HG02852 (cell line): ENCODE measurements around the gene LPCAT3.
"Not testable (repeated sequence)": the region's sequence is repeated elsewhere in the genome, so short reads cannot be mapped to it uniquely, and the experiment has no call there.

Source experiments
- ATAC-seq: cut with Tn5 transposase; IDR thresholded peaks from one replicate; pipeline ENCODE4 v1.9.1; 2021; ENCODE audit warnings: mild to moderate bottlenecking, moderate library complexity; ENCODE audit not compliant: unreplicated experiment

Gene LPCAT3

DNA sequence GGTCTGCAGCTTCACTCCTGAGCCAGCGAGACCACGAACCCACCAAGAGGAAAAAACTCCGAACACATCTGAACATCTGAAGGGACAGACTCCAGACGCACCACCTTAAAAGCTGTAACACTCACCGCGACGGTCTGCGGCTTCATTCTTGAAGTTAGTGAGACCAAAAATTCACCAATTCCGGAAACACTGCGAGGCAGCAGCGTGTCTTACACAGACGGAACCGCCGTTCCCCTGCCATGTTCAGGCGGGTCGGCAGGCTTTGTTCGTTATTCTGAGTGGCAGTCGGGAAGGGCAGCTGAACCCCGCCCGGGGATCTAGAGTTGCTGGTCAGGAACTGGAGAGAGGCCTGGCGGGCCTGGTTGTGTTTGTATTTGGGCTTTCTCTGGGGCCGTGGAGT is 20.3 kb upstream of the LPCAT3 start:
- no peak for ATAC-seq

DNA sequence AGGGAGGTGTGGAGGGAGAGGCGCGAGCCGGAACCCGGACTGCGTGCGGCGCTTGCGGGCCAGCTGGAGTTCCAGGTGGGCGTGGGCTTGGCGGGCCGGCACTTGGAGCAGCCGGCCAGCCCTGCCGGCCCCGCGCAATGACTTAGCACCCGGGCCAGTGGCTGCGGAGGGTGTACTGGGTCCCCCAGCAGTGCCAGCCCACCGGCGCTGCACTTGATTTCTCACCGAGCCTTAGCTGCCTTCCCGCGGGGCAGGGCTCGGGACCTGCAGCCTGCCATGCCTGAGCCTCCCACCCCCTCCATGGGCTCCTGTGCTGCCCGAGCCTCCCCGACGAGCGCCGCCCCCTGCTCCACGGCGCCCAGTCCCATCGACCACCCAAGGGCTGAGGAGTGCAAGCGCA is 19.1 kb upstream of the LPCAT3 start:
- ATAC-seq, result not testable (repeated sequence)

DNA sequence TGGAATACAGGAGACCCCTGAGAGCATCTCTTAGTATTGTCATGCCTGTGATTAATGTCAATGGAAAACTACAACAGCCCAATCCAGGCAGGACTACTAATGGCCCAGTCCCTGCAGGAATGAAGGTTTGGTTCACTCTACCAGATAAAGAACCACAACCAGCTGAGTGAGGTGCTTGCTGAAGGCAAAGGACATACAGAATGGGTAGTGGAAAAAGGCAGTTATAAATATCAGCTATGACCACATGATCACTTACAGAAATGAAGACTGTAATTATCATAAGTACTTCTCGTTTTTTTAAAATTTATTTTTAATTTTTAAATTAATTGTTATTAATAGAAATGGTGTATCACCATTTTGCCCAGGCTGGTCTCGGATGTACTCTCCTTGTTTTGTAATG is 17.2 kb upstream of the LPCAT3 start:
- no peak for ATAC-seq

DNA sequence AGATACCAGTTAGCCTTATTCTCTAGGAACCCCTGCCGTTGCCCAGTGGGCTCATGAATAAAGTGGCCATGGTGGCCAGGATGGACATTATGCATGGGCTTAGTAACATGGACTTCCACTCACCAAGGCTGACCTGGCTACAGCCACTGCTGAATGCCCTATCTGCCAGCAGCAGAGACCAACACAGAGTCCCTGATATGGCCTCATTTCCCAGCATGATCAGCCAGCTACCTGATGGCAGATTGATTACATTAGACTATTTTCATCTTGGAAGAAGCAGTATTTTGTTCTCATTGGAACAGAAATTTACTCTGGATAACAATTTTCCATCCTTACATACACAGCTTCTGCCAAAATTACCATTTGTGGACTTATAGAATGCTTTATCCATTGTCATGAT is 16.2 kb upstream of the LPCAT3 start:
- ATAC-seq, result no peak

DNA sequence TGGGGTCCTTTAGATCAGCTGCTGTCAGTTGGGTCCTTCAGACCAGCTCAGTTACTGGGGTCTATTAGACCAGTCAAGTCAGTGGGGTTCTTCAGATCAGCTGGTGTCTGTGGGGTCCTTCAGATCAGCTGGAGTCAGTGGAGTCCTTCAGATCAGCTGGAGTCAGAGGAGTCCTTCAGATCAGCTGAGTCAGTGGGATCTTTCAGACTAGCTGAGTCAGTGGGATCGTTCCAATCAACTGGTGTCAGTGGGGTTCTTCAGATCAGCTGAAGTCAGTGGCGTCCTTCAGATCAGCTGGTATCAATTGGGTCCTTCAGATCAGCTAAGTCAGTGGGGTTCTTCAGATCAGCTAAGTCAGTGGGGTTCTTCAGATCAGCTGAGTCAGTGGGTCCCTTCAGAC is 14.7 kb upstream of the LPCAT3 start:
- no peak for ATAC-seq

DNA sequence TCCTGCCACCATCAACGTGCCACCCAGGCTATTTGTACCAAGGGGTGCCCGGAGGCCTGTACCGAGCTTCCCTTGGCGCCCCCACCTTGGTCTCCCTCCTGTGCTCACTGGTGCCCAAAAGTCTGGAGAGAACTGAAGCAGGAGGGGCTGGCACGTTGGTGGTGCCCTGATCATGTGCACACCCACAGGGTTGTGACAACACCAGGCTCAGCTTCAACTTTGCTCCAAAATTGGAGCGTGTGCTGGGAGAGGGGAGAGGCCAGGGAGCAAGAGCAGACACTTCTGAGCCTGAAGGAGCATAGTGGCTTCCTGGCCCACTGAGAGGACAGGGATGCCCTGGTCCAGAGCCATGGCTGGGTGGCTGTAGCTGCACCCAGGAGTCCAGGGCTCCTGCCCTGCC is 13.0 kb upstream of the LPCAT3 start:
- no peak for ATAC-seq

DNA sequence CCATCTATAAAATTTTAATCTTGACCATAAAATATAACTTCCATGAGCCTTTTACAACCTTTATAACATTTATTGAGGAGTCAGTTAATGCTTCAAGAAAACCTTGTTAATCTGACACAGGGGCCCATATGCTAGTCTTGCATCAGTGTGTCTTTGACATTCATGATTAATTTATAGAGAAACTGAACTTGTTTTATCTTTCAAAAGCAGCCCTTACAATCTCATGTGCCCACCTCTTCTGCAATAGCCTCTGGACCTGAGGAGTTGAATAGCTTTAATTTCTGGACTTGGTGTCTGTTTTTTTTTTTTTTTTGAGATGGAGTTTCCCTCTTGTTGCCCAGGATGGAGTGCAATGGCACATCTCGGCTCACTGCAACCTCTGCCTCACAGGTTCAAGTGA is 8.6 kb upstream of the LPCAT3 start:
- no peak for ATAC-seq

DNA sequence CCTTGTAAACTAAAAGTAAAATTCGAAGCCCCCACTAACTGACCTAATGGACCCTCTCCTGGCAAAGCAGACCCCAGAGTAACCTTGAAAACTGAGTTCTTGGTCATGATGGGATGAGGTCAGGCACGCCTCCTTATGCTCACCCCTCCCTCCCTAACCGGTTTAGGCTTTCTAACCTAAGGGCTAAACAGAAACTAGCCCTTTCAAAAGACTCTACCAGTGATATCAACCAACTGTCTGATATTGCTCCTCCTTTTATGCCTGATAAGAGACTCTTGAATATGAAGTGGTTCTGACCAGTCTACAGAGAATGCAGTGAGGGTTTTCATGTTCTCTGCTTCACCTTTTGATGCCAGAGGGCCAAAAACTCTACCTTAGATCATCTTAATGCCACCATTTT is 4.8 kb upstream of the LPCAT3 start:
- ATAC-seq, result no peak

DNA sequence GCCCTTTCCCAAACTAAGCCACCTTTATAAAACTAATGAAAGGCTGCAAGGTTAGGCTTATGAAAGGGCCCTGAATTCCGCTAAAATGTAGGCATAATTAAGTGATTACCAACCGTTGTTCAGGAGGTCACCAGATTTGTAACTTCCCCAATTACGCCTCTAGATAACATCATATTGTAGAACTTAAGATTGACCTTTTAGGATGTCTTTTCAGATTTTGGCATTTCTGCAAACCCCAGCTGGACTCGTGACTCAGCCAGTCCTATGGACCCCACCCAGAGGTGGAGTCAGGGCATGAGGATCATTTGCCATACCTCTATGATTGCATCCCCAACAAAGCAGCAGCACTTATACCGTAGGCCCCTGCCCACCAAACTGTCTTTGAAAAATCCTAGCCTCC is 3.7 kb upstream of the LPCAT3 start:
- no peak for ATAC-seq

DNA sequence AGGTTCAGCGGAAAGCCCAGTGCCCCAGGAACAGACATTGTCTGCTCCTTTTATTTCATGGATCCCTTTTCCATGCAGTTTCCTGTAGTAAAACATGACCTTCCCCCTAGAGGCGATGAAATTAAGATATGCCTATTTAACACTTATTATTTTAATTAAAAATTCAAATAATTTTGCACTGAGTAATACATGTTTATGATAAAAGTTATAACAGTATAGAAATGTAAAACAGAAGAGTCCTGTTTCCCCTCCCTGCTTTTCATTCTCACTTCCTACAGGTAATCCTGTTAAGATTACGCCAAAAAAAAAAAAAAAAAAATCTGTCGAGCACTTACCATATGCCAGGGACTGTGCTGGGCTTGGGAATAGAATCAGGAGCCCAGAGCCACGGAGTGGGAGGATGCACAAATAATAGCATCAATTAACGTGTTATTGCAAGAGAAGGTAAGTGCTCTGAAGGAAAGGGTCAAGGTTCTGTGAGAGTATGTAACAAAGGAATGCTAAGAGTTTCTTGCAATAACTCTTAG is 830 bp upstream of the LPCAT3 start:
- ATAC-seq, result no peak

DNA sequence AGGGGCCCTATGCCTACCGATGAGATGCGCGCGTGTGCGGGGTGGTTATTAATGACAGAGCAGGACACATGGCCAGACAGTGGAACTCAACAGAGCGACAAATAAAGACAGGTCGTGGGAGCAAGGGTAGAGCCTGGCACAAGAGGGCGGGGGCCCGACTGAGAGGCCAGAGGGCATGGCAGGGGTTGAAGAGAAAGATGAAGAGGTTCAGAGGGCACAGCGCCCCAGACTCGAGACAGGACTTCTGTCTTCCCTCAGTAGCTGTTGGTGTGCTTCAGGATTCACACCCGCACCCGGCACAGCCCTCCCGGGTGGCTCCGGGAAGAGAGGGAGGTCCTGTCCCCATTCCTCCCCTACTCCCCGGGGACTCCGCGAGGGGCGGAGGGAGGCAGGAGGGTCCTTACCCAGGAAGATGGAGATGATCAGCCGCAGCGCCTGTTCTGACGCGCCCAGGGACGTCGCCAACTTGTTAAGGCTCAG is 366 bp downstream of the LPCAT3 start:
- ATAC-seq, result peak; percentile 21

DNA sequence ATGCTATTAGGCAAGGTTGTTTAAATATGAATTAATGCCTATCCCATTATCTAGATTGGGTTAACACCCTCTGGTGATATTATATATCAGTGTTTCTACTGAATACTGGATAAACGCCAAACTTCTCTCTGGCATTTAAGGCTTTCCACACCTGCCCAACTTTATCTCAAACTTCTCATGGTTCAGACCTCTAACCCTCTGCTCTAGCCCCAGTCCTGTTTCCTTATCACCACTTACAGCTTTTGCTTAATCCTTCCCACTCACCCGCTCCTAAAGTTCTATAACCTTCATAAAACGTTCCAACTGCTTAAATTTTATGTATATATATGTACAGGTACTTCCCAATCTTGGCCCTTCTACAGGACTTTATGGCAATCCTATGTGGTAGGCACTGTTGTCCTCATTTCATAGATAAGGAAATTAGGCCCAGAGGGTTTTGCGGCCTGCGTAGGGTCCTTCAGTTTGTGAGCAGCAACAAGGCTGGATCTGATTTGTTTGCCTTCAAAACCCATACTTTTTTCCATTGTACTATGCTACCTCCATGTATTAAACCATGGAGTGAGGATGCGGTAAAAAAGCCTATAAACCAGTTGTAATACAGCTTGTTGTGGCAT is 1.2 kb downstream of the LPCAT3 start:
- no peak for ATAC-seq

DNA sequence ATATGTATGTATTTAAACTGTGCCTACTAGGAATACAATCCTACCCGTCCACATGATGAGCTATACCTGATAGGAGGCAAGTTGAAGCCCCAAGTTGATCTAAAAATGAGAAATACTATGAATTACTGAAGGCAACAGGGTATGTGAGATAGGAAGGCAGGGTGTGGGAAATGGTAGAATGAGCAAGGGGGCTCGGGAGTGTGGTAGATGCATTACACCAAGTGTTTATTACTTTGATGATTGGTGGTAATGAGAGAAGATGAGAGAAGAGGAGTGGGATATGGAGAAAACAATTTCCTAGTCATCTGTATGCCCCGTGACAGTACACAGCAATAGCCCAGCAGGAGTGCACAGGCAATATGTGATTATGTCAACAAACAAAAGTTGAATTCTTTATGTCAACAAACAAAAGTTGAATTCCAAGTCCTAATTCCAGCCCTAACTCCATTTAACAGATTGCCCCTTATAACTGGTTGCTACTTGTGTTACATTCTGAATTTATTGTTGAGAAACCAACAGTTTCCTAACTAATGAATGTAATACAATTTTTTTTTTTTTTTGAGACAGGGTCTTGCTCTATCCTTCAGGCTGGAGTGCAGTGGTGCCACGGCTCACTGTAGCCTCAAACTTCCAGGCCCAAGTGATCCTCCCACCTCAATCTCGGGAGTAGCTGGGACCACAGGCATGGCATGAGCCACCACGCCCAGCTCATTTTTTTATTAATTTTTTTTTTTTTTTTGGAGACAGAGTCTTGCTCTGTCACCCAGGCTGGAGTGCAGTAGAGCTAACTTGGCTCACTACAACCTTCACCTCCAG is 2.5 kb downstream of the LPCAT3 start:
- no peak for ATAC-seq

DNA sequence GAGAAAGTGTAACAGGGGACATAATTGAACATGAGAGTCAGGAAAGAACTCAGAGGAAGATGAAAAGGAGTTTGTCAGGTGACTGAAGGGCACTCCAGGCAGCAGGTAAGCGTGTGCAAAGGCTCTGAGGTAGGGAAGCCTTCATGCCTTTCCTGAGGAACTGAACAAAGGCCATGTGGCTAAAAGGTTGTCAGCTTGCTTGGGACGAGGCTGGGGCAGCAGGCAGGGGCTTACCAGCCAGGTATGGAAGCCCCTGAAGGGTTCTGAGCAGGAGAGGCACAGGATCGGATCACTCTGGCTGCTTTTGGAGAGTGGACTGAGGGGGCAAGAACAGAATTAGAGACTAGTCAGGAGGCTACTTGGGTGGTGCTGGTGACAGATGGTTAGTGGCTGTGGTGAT is 5.2 kb downstream of the LPCAT3 start:
- no peak for ATAC-seq

DNA sequence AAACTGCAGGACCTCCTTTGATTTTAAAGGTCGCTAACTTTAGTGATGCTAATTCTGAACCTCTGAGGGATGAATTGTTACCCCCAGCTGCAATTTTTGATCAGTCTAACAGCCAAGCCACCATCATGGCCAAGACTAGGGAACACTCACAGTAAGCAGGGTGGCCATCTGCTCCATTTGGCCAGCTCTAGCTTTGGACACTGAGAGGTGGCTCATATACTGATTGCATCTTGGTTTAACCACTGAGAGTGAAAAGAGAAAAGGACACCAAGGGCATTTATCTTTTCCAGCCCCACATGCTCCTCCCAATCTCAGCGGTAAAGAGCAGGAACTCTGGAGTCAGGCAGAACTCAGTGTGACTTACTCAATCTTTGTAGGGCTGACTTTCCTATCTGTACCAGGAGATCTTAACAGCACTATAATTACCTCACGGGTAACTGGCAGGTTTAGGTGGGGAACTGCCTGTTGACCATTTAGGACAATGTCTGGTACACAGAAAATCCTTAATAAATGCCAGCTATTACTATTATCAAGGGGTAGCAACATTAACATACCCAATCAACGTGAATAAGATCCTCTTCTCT is 6.2 kb downstream of the LPCAT3 start:
- no peak for ATAC-seq

DNA sequence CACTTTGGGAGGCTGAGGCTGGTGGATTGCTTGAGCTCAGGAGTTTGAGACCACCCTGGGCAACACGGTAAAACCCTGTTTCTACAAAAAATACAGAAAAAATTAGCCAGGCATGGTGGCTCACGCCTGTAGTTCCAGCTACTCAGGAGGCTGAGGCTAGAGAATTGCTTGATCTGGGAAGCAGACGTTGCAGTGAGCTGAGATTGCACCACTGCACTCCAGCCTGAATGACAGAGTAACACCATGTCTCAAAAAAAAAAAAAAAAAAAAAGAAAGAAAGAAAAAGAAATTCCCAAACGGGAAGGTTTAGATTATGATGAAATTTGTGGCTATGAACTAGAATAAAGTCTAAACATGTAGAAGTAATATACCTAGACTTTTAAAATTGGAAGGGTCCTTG is 6.9 kb downstream of the LPCAT3 start:
- not testable (repeated sequence) for ATAC-seq

DNA sequence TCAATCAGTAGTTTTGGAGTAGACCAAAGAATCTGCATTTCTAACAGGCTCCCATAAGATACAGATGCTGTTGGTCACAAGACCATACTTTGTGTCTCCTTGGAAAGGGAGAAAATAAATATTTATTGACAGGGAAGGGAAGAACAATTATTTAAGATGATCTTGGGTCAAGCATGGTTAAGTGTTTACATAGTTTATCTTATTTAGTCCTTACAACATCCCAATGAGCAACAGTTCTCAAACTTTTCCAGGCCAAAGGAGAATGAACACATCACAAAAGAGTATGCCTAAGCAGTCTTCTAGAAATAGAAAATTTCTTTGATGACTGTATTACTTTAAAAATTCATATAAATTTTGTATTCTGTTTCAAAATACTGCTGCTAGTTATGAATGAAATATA is 8.8 kb downstream of the LPCAT3 start:
- no peak for ATAC-seq

DNA sequence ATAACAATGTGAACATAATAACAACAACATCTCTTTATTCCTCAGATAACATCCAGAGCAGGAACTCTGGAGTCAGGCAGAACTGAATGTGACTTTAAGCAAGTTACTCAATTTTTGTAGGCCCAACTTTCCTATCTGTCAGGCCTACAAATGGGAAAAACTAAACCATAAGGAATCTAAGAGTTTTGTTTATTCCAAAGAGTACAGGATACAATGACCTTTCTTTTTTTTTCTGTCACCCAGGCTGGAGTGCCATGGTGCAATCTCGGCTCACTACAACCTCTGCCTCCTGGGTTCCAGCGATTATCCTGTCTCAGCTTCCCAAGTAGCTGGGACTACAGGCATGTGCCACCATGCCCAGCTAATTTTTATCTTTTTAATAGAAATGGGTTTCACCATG is 9.4 kb downstream of the LPCAT3 start:
- no peak for ATAC-seq

DNA sequence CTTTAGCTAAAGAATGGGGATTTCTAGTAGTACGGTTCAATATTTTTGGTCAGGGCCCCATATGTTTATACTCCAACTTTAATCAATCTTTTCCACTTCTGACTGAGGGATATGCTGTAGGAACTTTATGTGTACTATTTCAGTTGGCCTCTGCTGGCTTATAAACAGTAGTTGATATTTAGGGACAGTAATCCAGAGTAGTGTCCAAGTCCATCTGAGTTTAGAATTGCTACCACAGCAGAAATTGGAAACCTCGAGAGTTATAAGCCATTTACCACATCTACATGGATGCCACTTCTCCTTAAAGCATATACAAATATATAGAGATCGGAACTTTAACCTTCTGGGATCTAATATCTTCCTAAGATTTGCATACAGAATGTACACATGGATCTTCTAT is 11.6 kb downstream of the LPCAT3 start:
- ATAC-seq, result no peak

DNA sequence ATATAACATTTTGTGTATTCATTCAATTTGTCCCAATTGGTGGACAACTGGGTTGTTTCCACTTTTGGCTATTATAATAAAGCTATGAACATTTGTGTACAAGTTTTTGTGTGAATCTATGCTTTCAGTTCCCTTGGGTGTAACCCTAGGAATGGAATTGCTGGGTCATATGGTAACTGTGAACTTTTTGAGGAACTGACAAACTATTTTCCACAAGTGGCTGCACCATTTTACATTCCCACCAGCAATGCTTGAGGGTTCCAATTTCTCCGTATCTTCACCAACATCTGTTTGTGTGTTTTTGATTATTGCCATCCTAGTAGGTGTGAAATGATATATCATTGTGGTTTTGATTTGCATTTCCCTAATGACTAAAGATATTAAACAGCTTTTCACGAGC is 13.0 kb downstream of the LPCAT3 start:
- ATAC-seq, result no peak

DNA sequence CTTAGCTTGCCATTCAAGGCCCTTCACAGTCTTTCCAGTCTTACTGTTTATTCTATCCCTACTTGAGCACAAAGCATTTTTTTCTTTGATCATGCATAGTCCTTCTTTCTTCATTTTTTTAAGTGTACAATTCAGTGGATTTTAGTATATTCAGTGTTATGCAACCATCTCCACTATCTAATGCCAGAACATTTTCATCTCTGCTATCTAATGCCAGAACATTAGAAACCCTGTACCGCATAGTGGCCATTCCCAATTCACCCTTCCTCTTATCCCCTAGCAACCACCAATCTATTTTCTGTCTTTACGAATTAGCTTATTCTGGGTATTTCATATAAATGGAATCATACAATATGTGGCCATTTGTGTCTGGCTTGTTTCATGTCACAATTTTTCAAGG is 13.4 kb downstream of the LPCAT3 start:
- ATAC-seq, result no peak

DNA sequence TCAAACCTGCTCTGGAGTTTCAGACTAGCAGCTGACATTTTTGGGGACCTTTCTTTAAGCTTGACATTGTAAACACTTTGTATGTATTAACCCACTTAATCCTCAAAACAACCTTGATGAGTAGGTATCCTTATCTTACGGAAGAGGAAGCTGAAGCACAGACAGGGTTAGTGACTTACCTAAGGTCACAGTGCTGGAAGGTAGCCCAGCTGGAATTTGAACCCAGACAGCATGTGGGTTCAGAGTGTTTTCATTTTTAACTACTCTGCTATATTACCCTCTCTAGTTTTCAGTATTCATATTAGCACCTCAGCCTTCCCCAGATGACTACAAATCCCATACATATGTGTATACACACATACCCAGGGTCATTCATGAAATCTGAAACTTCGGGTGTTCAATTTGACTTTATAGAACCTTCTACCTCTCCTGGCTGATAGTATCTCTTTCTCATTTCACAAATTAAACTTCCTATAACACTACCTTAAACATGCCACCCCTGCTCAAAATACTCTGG is 13.9 kb downstream of the LPCAT3 start:
- ATAC-seq, result no peak
